ENCODE data around the gene MYNN. TPM values are rescaled to one million over a fixed set of nuclear protein-coding genes. Genes with fewer than 3 reads are reported as not detected.
A peak's percentile ranks its signal among the peaks of the same experiment; 100 is the strongest.
"Not testable (repeated sequence)": the region's sequence is repeated elsewhere in the genome, so short reads cannot be mapped to it uniquely, and the experiment has no call there.

MYNN gene
- total RNA-seq: 10 to 100 TPM; 15.7 to 16.4 TPM

GRCh38 chr3:169772897-169773816, at the start of gene MYNN:
Gene MYNN (plus strand): TSS chr3:169773396. CDS start chr3:169774296, 900 bp downstream.
- POLR2A ChIA-PET: interaction anchor here (0.5 to 3.7 kb wide), 16 partner anchors 9 to 1097 kb away, joined by 3 to 47 read pairs (median 3); partner anchors contain the start of genes LRRC34, LRRIQ4, PHC3 and RPL22L1
- Mint-ChIP-seq H3K4me1 (ENCODE audit: low read depth) (peaks cover 42% of the 10 kb centered on the region), H3K4me3 (peak within 1 kb of the TSS; percentile 98), H3K9me3 (ENCODE audit: insufficient read depth) (no peaks in the 10 kb centered on the region), H3K27ac (peak within 1 kb of the TSS; percentile 100), H3K27me3 (ENCODE audit: low read depth) (no peaks in the 10 kb centered on the region), H3K36me3 (ENCODE audit: low read depth) (peaks cover 43% of the 10 kb centered on the region)
- CTCF ChIA-PET: interaction anchor here (1.0 to 3.7 kb wide), 6 partner anchors 7 to 194 kb away, joined by 3 to 13 read pairs (median 6); partner anchors contain the start of genes SEC62 and TERC
- ATAC-seq (peak; percentile 82), DNase-seq (peak; percentile 95)

- H3K27ac Mint-ChIP-seq; H3K4me1 Mint-ChIP-seq (ENCODE audit: low read depth); ATAC-seq; H3K4me3 Mint-ChIP-seq; DNase-seq; H3K36me3 Mint-ChIP-seq (ENCODE audit: low read depth); POLR2A ChIA-PET; H3K27me3 Mint-ChIP-seq (ENCODE audit: low read depth); CTCF ChIA-PET: not testable (repeated sequence)
- peaks cover 12% of the 10 kb centered on the region for H3K9me3 Mint-ChIP-seq (ENCODE audit: insufficient read depth)
Observed at GRCh38 chr3:169731857-169732256, 41.3 kb upstream of the MYNN start.

- no peak for DNase-seq
- Mint-ChIP-seq H3K4me1 (ENCODE audit: low read depth) (no peaks in the 10 kb centered on the region), H3K27me3 (ENCODE audit: low read depth) (peaks cover 4% of the 10 kb centered on the region), H3K4me3 (no peak overlapping the region), H3K27ac (no peak overlapping the region), H3K9me3 (ENCODE audit: insufficient read depth) (peaks cover 7% of the 10 kb centered on the region), H3K36me3 (ENCODE audit: low read depth) (no peaks in the 10 kb centered on the region)
- no peak for ATAC-seq
- ChIA-PET CTCF (no interaction called here), POLR2A (no interaction called here)
Observed at GRCh38 chr3:169739067-169739466, 34.1 kb upstream of the MYNN start.

- ATAC-seq: no peak
- H3K27ac Mint-ChIP-seq: no peak overlapping the region
- no peak overlapping the region for H3K4me3 Mint-ChIP-seq
- no peaks in the 10 kb centered on the region for H3K9me3 Mint-ChIP-seq (ENCODE audit: insufficient read depth)
- H3K27me3 Mint-ChIP-seq (ENCODE audit: low read depth): peaks cover 26% of the 10 kb centered on the region
- no peaks in the 10 kb centered on the region for H3K36me3 Mint-ChIP-seq (ENCODE audit: low read depth)
- peaks cover 6% of the 10 kb centered on the region for H3K4me1 Mint-ChIP-seq (ENCODE audit: low read depth)
- DNase-seq: no peak
- POLR2A ChIA-PET: no interaction called here
- CTCF ChIA-PET: interaction anchor here (0.6 to 1.6 kb wide), 3 partner anchors 75 to 897 kb away, joined by 3 to 5 read pairs (median 3); no protein-coding TSS in a partner anchor
Observed at GRCh38 chr3:169744366-169745054, 28.7 kb upstream of the MYNN start.

GRCh38 chr3:169746924-169747323, 26.3 kb upstream of the MYNN start:
- ChIA-PET CTCF (no interaction called here), POLR2A (no interaction called here)
- H3K9me3 Mint-ChIP-seq (ENCODE audit: insufficient read depth): no peaks in the 10 kb centered on the region
- DNase-seq: no peak
- H3K27me3 Mint-ChIP-seq (ENCODE audit: low read depth): peaks cover 31% of the 10 kb centered on the region
- no peak for ATAC-seq
- peaks cover 6% of the 10 kb centered on the region for H3K4me1 Mint-ChIP-seq (ENCODE audit: low read depth)
- H3K4me3 Mint-ChIP-seq: no peak overlapping the region
- H3K36me3 Mint-ChIP-seq (ENCODE audit: low read depth): no peaks in the 10 kb centered on the region
- no peak overlapping the region for H3K27ac Mint-ChIP-seq

GRCh38 chr3:169748670-169749069, 24.5 kb upstream of the MYNN start:
- ATAC-seq (peak; percentile 57), DNase-seq (no peak)
- ChIA-PET POLR2A (interaction anchor here (1.5 kb wide), 1 partner anchor 24 kb away, joined by 6 read pairs; the partner anchor contains the start of gene MYNN), CTCF (no interaction called here)
- Mint-ChIP-seq H3K27me3 (ENCODE audit: low read depth) (peaks cover 35% of the 10 kb centered on the region), H3K4me1 (ENCODE audit: low read depth) (peaks cover 6% of the 10 kb centered on the region), H3K27ac (no peak overlapping the region), H3K36me3 (ENCODE audit: low read depth) (no peaks in the 10 kb centered on the region), H3K4me3 (no peak overlapping the region), H3K9me3 (ENCODE audit: insufficient read depth) (no peaks in the 10 kb centered on the region)

- DNase-seq (no peak), ATAC-seq (no peak)
- H3K4me3 Mint-ChIP-seq: no peak overlapping the region
- peaks cover 6% of the 10 kb centered on the region for H3K4me1 Mint-ChIP-seq (ENCODE audit: low read depth)
- peaks cover 40% of the 10 kb centered on the region for H3K27me3 Mint-ChIP-seq (ENCODE audit: low read depth)
- CTCF ChIA-PET: no interaction called here
- no peaks in the 10 kb centered on the region for H3K9me3 Mint-ChIP-seq (ENCODE audit: insufficient read depth)
- H3K27ac Mint-ChIP-seq: no peak overlapping the region
- no peaks in the 10 kb centered on the region for H3K36me3 Mint-ChIP-seq (ENCODE audit: low read depth)
- POLR2A ChIA-PET: no interaction called here
Observed at GRCh38 chr3:169750665-169751064, 22.5 kb upstream of the MYNN start.

- H3K27ac Mint-ChIP-seq: no peak overlapping the region
- H3K27me3 Mint-ChIP-seq (ENCODE audit: low read depth): peaks cover 36% of the 10 kb centered on the region
- no peak for ATAC-seq
- POLR2A ChIA-PET: no interaction called here
- H3K36me3 Mint-ChIP-seq (ENCODE audit: low read depth): no peaks in the 10 kb centered on the region
- no peaks in the 10 kb centered on the region for H3K9me3 Mint-ChIP-seq (ENCODE audit: insufficient read depth)
- CTCF ChIA-PET: no interaction called here
- peaks cover 6% of the 10 kb centered on the region for H3K4me1 Mint-ChIP-seq (ENCODE audit: low read depth)
- no peak overlapping the region for H3K4me3 Mint-ChIP-seq
- no peak for DNase-seq
Observed at GRCh38 chr3:169751875-169752274, 21.3 kb upstream of the MYNN start.

GRCh38 chr3:169754711-169755110, 18.5 kb upstream of the MYNN start:
- no peak overlapping the region for H3K27ac Mint-ChIP-seq
- H3K27me3 Mint-ChIP-seq (ENCODE audit: low read depth): peaks cover 16% of the 10 kb centered on the region
- no peak for DNase-seq
- no peak for ATAC-seq
- peaks cover 11% of the 10 kb centered on the region for H3K4me1 Mint-ChIP-seq (ENCODE audit: low read depth)
- no peak overlapping the region for H3K4me3 Mint-ChIP-seq
- H3K9me3 Mint-ChIP-seq (ENCODE audit: insufficient read depth): no peaks in the 10 kb centered on the region
- no peaks in the 10 kb centered on the region for H3K36me3 Mint-ChIP-seq (ENCODE audit: low read depth)
- CTCF ChIA-PET: no interaction called here
- POLR2A ChIA-PET: no interaction called here

GRCh38 chr3:169755488-169755887, 17.7 kb upstream of the MYNN start:
- Mint-ChIP-seq H3K27me3 (ENCODE audit: low read depth) (peaks cover 16% of the 10 kb centered on the region), H3K9me3 (ENCODE audit: insufficient read depth) (no peaks in the 10 kb centered on the region), H3K4me1 (ENCODE audit: low read depth) (peaks cover 15% of the 10 kb centered on the region), H3K27ac (no peak overlapping the region), H3K36me3 (ENCODE audit: low read depth) (no peaks in the 10 kb centered on the region), H3K4me3 (no peak overlapping the region)
- no peak for ATAC-seq
- CTCF ChIA-PET: no interaction called here
- DNase-seq: no peak
- POLR2A ChIA-PET: no interaction called here

GRCh38 chr3:169758359-169758994, 14.7 kb upstream of the MYNN start:
- POLR2A ChIA-PET: no interaction called here
- Mint-ChIP-seq H3K36me3 (ENCODE audit: low read depth) (no peaks in the 10 kb centered on the region), H3K27me3 (ENCODE audit: low read depth) (peaks cover 5% of the 10 kb centered on the region), H3K4me3 (no peak overlapping the region), H3K27ac (no peak overlapping the region), H3K4me1 (ENCODE audit: low read depth) (peaks cover 24% of the 10 kb centered on the region), H3K9me3 (ENCODE audit: insufficient read depth) (no peaks in the 10 kb centered on the region)
- CTCF ChIA-PET: no interaction called here
- DNase-seq (no peak), ATAC-seq (no peak)

GRCh38 chr3:169759256-169759655, 13.9 kb upstream of the MYNN start:
- Mint-ChIP-seq H3K4me1 (ENCODE audit: low read depth) (peaks cover 31% of the 10 kb centered on the region), H3K4me3 (peak overlapping the region; percentile 0), H3K36me3 (ENCODE audit: low read depth) (peaks cover 2% of the 10 kb centered on the region), H3K27ac (peak overlapping the region; percentile 16), H3K9me3 (ENCODE audit: insufficient read depth) (no peaks in the 10 kb centered on the region), H3K27me3 (ENCODE audit: low read depth) (peaks cover 4% of the 10 kb centered on the region)
- POLR2A ChIA-PET: no interaction called here
- DNase-seq (no peak), ATAC-seq (peak; percentile 63)
- CTCF ChIA-PET: no interaction called here

Data from activated CD8-positive, alpha-beta T cell treated with anti-CD3 and anti-CD28 coated beads, Interleukin-2, amount 10 ng/mL, durations not matched to agents 7 days and 5 days (primary cell).